Head of caudate nucleus (tissue), 42 donors: ENCODE data around the gene GCNT2.
"Not testable (repeated sequence)": the region's sequence is repeated elsewhere in the genome, so short reads cannot be mapped to it uniquely, and the experiment has no call there.

Experiments
- DNase-seq, 42 donors: peaks; one replicate each; pipeline versions ENCODE4 v3.0.0 to v3.0.0-alpha.2; 2020 to 2021; ENCODE audit warnings: mixed read lengths in 7 of 42
- intact Hi-C: fragments of 100-400 bp; cut with DNase I; formaldehyde crosslinking; loops from one replicate; pipeline ENCODE4 v1.15.0; 2022

The GCNT2 gene

DNA sequence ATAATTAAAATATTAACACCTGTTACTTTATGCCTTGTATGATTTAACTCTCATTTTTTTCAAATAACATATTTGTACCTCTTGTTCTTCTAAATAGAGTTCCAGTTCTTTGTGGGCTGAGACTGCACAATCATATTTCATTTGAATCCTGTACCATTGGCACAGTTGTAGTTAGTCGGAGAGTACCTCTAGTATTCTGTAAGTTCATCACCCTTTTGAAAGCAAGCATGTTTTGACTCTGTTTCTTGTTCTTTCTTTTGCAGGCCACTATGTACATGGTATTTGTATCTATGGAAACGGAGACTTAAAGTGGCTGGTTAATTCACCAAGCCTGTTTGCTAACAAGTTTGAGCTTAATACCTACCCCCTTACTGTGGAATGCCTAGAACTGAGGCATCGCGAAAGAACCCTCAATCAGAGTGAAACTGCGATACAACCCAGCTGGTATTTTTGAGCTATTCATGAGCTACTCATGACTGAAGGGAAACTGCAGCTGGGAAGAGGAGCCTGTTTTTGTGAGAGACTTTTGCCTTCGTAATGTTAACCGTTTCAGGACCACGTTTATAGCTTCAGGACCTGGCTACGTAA is 105.1 kb downstream of the GCNT2 start:
- intact Hi-C loops, result no loop called here
- no peak for DNase-seq

DNA sequence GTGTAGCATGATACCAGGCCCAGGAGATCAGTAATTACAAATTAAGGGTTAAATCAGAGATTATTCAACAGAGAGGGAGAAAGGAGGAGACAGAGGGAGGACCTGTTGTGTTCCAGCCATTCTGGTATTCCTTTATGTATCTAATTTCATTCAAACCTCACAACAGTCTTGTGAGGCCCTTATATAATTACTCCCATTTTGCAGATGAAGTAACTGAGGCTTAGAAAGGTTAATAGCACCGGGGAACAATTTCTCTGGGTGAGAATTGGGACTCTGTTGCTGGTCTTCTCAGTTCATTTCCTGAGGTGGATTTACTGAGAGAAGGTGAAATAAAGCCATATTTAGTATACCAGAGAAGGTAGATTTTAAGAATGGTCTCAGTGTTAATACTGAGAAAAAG is 106.6 kb downstream of the GCNT2 start:
- intact Hi-C loops, result no loop called here
- DNase-seq, result no peak

GRCh38 chr6:10630178-10630577 is 109.0 kb downstream of the GCNT2 start:
- intact Hi-C loops, result no loop called here
- no peak for DNase-seq

- intact Hi-C loops, result no loop called here
- DNase-seq, result peak in 1 of 42 donors; percentile 42
Measured at GRCh38 chr6:10633216-10633615, 112.1 kb downstream of the GCNT2 start.

- intact Hi-C loops, result no loop called here
- DNase-seq, result no peak
Measured at GRCh38 chr6:10640412-10640811, 119.3 kb downstream of the GCNT2 start.

DNA sequence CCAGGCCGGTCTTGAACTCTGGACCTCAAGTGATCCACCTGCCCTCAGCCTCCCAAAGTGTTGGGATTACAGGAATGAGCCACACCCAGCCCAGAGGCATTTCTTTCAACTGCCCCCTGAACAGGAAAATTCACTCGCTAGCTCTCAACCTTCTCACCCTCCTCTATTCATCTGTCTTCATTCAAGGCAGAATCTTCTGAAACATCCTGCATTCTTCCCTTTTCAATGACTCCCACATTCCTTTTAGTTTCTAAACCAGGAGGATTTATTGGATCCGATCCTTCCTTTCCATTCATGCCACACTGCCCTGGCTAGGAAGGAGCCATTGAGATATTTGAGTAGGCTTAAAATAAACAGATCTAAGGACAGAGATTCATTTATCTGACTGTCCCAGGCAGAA is 120.4 kb downstream of the GCNT2 start:
- intact Hi-C loops, result no loop called here
- no peak for DNase-seq

GRCh38 chr6:10643201-10643651 is 122.1 kb downstream of the GCNT2 start:
- intact Hi-C loops, result no loop called here
- no peak for DNase-seq

DNA sequence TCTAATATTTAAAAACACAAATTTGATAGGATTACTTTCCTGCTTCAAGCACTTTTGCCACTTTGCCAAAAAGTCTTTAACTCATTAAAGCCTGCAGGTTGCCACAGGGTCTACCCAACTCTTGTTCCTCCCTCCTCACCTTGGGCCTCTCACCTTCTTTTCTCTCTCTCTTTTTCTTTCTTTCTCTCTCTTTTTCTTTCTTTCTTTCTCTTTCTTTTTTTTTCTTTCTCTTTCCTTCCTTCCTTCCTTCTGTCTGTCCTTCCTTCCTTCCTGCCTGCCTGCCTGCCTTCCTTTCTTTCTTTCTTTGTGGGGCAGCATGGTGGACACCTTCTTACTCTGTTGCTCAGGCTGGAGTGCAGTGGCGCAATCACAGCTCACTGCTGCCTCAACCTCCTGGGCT is 123.1 kb downstream of the GCNT2 start:
- intact Hi-C loops, result no loop called here
- no peak for DNase-seq

GRCh38 chr6:10655508-10656055 is 134.4 kb downstream of the GCNT2 start:
- intact Hi-C loops, result no loop called here
- DNase-seq, result no peak

GRCh38 chr6:10658910-10659698 is 138.0 kb downstream of the GCNT2 start:
- DNase-seq, result no peak
- intact Hi-C loops, result no loop called here

- no peak for DNase-seq
- intact Hi-C loops, result no loop called here
Measured at GRCh38 chr6:10659699-10660348, 138.7 kb downstream of the GCNT2 start.

- DNase-seq, intact Hi-C loops: not testable (repeated sequence)
Measured at GRCh38 chr6:10660431-10661191, 139.5 kb downstream of the GCNT2 start.

- DNase-seq, result no peak
- intact Hi-C loops, result no loop called here
Measured at GRCh38 chr6:10662207-10662606, 141.1 kb downstream of the GCNT2 start.

DNA sequence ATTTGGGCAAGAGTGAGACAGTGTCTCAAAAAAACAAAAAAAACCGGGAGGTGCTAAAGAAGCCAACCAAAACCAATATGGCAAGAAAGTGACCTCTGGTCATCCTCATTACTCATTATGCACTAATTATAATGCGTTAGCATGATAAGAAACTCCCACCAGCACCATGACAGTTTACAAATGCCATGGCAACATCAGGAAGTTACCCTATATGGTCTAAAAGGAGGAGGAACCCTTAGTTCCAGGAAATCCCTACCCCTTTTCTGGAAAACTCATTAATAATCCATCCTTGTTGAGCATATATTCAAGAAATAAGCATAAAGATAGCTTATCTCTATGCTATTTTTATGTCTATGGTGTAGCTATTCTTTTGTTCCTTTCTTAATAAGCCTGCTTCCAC is 141.6 kb downstream of the GCNT2 start:
- intact Hi-C loops, result no loop called here
- DNase-seq, result no peak

DNA sequence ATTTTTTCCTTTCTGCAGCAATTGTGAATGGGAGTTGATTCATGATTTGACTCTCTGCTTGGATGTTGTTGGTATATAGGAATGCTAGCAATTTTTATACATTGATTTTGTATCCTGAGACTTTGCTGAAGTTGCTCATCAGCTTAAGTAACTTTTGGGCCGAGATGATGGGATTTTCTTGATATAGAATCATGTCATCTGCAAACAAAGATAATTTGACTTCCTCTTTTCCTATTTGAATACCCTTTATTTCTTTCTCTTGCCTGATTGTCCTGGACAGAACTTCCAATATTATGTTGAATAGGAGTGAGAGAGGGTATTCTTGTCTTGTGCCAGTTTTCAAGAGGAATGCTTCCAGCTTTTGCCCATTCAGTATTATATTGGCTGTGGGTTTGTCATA is 144.4 kb downstream of the GCNT2 start:
- intact Hi-C loops, DNase-seq: not testable (repeated sequence)

GRCh38 chr6:10668126-10668917 is 147.2 kb downstream of the GCNT2 start:
- DNase-seq, result no peak
- intact Hi-C loops, result no loop called here

DNA sequence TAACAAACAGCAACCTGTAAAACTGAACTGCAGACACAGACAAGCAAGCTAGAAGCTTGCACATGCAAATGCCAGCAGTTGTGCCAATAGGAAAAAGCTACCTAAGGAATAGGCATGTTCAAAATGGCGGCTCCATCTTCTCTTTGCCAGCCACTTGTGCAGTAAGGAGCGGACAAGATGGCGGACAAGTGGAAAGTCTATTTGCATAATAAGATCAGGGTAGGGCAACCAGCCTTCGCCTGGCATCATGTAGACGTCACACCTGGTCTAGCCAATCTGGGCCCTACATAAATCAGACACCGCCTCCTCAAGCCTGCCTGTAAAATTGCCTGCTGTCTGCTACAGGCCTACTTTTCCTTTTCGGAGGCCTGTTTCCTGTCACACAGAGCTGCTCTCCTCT is 155.3 kb downstream of the GCNT2 start:
- intact Hi-C loops, result no loop called here
- DNase-seq, result no peak

- DNase-seq, result no peak
- intact Hi-C loops, result no loop called here
Measured at GRCh38 chr6:10678456-10678855, 157.3 kb downstream of the GCNT2 start.
